ENCODE measurements around the gene RXRA. TPM values are rescaled to one million over a fixed set of nuclear protein-coding genes. Genes with fewer than 3 reads are reported as not detected.

RXRA gene
- total RNA-seq, 1 donor from 2014 or later: 20.5 TPM

- H3K27ac Mint-ChIP-seq (ENCODE audit: unreplicated experiment): peak overlapping the region; percentile 33
- TF ChIP-seq, protein P1, sequence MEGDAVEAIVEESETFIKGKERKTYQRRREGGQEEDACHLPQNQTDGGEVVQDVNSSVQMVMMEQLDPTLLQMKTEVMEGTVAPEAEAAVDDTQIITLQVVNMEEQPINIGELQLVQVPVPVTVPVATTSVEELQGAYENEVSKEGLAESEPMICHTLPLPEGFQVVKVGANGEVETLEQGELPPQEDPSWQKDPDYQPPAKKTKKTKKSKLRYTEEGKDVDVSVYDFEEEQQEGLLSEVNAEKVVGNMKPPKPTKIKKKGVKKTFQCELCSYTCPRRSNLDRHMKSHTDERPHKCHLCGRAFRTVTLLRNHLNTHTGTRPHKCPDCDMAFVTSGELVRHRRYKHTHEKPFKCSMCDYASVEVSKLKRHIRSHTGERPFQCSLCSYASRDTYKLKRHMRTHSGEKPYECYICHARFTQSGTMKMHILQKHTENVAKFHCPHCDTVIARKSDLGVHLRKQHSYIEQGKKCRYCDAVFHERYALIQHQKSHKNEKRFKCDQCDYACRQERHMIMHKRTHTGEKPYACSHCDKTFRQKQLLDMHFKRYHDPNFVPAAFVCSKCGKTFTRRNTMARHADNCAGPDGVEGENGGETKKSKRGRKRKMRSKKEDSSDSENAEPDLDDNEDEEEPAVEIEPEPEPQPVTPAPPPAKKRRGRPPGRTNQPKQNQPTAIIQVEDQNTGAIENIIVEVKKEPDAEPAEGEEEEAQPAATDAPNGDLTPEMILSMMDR (IDR thresholded peaks at IDR 0.05; ENCODE audit: partially characterized antibody, unreplicated experiment): no peak
- H3K27me3 Mint-ChIP-seq (ENCODE audit: unreplicated experiment): peaks cover 8% of the 10 kb centered on the region
- H3K36me3 Mint-ChIP-seq (ENCODE audit: unreplicated experiment): no peaks in the 10 kb centered on the region
- H3K4me3 Mint-ChIP-seq (ENCODE audit: unreplicated experiment): no peak overlapping the region
- DNase-seq: no peak
- H3K4me1 Mint-ChIP-seq (ENCODE audit: low read depth, unreplicated experiment): peaks cover 11% of the 10 kb centered on the region
- H3K9me3 Mint-ChIP-seq (ENCODE audit: unreplicated experiment): peaks cover 3% of the 10 kb centered on the region
Observed at GRCh38 chr9:134342746-134343115, 16.5 kb downstream of the RXRA start.

DNA sequence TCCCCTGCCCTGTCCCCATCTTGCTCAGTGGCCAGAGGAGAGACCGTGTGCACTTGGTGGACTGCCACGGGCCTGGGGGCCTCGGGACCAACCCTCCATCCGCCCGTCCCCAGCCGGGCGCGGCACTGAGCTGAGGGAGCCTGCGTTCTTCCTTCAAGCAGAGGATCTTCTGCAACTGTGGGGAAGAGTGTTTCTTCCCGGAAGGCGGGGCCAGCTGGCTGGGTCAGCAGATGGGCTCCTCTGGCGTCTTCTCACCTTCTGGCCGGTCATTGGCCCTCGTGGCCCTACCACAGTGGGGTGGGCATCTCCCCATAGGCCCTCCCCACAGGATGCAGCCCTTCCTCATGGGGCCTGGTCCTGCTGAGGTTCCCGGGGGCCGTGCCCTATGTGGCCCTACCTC lies 17.4 kb downstream of the RXRA start:
- H3K27ac Mint-ChIP-seq (ENCODE audit: unreplicated experiment): no peak overlapping the region
- DNase-seq: no peak
- H3K27me3 Mint-ChIP-seq (ENCODE audit: unreplicated experiment): peaks cover 8% of the 10 kb centered on the region
- H3K36me3 Mint-ChIP-seq (ENCODE audit: unreplicated experiment): no peaks in the 10 kb centered on the region
- peaks cover 17% of the 10 kb centered on the region for H3K4me1 Mint-ChIP-seq (ENCODE audit: low read depth, unreplicated experiment)
- TF ChIP-seq, protein P1 (IDR thresholded peaks at IDR 0.05; ENCODE audit: partially characterized antibody, unreplicated experiment): no peak
- no peak overlapping the region for H3K4me3 Mint-ChIP-seq (ENCODE audit: unreplicated experiment)
- H3K9me3 Mint-ChIP-seq (ENCODE audit: unreplicated experiment): peaks cover 3% of the 10 kb centered on the region

DNA sequence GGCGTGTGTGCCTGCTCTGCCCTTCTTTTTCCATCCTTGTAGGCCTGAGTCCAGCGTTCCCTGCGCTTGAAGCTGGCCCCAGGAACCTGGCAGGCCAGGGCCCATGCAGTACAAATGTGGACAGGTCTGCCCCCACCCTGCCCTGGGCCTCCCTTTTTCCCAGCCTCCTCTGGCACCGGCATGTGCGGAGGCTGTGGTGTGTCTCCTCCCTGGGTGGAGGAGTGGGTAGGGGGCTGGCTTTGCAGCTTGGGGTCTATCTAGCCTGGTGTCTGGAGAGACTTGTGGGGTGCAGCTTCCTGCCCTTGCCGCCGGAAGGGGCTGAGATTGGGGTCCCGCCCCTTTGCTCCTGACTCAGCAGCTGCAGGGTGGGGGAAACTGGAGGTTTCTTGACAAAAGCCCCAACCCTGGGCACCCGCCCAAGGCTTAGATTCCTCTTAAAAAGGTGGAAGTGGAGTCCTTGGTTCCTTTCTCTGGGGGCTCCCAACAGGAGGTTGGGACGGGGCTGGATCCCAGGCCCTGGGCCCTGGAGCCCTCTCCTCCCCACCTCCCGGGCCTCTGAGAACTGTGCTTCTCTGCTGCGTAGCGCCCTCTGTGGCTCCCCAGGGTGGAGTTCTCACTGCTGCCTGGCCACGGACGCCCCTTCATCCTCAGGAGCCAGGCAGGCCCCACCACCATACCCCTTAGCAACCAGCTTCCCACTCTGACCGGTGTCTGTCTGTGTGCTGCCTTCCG lies 18.0 kb downstream of the RXRA start:
- peaks cover 3% of the 10 kb centered on the region for H3K9me3 Mint-ChIP-seq (ENCODE audit: unreplicated experiment)
- H3K27ac Mint-ChIP-seq (ENCODE audit: unreplicated experiment): no peak overlapping the region
- H3K27me3 Mint-ChIP-seq (ENCODE audit: unreplicated experiment): peaks cover 8% of the 10 kb centered on the region
- H3K4me3 Mint-ChIP-seq (ENCODE audit: unreplicated experiment): no peak overlapping the region
- no peak for DNase-seq
- H3K36me3 Mint-ChIP-seq (ENCODE audit: unreplicated experiment): no peaks in the 10 kb centered on the region
- peaks cover 18% of the 10 kb centered on the region for H3K4me1 Mint-ChIP-seq (ENCODE audit: low read depth, unreplicated experiment)
- TF ChIP-seq, protein P1 (IDR thresholded peaks at IDR 0.05; ENCODE audit: partially characterized antibody, unreplicated experiment): no peak

- Mint-ChIP-seq H3K36me3 (ENCODE audit: unreplicated experiment) (no peaks in the 10 kb centered on the region), H3K27ac (ENCODE audit: unreplicated experiment) (no peak overlapping the region)
Observed at GRCh38 chr9:134344800-134345310, 18.6 kb downstream of the RXRA start.

DNA sequence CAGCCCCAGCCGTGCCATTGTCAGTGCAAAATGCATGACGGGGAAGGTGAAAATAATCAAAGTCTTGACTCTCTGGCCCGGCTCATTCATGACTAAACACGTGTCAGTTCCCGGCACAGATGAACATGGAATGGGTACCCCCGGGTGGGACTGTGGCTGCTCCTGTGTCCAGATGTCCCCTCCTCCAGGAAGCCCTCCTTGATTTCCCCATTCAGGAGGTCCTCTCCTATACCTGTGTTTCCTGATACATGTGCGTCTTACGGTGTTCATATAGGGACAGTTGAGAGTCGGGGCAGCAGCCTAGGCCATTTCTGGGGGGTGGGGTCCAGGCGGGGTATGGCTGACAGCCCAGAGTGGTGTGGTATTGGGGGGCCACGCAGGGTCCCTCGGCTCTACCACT lies 19.5 kb downstream of the RXRA start:
- Mint-ChIP-seq H3K36me3 (ENCODE audit: unreplicated experiment) (no peaks in the 10 kb centered on the region), H3K9me3 (ENCODE audit: unreplicated experiment) (peaks cover 3% of the 10 kb centered on the region), H3K4me1 (ENCODE audit: low read depth, unreplicated experiment) (peaks cover 20% of the 10 kb centered on the region), H3K4me3 (ENCODE audit: unreplicated experiment) (no peak overlapping the region), H3K27ac (ENCODE audit: unreplicated experiment) (no peak overlapping the region), H3K27me3 (ENCODE audit: unreplicated experiment) (peaks cover 8% of the 10 kb centered on the region)
- no peak for DNase-seq
- TF ChIP-seq, protein P1 (IDR thresholded peaks at IDR 0.05; ENCODE audit: partially characterized antibody, unreplicated experiment): no peak

More at GRCh38 chr9:134344800-134345310, 18.6 kb downstream of the RXRA start:
- Mint-ChIP-seq H3K4me3 (ENCODE audit: unreplicated experiment) (no peak overlapping the region), H3K9me3 (ENCODE audit: unreplicated experiment) (peaks cover 3% of the 10 kb centered on the region), H3K4me1 (ENCODE audit: low read depth, unreplicated experiment) (peaks cover 20% of the 10 kb centered on the region), H3K27me3 (ENCODE audit: unreplicated experiment) (peaks cover 8% of the 10 kb centered on the region)
- TF ChIP-seq, protein P1 (IDR thresholded peaks at IDR 0.05; ENCODE audit: partially characterized antibody, unreplicated experiment): no peak
- no peak for DNase-seq

Data from glutamatergic neuron (in vitro differentiated cells).